Memory B cell (primary cell): ENCODE measurements around the gene ISLR2.

Experiments used
- ATAC-seq: fragments of 150-1000 bp; cut with Tn5 transposase; 2 replicates; pipeline ENCODE4 v1.10.0; 2021; ENCODE audit warnings: low read depth, mild to moderate bottlenecking, moderate library complexity
- DNase-seq, 2 donors: peaks; one replicate each; pipeline ENCODE4 v3.0.0; 2022; ENCODE audit warnings: low spot score in 2 of 2
- H3K27ac Mint-ChIP-seq: one replicate; pipeline ENCODE4 v1.8.0; 2022; ENCODE audit warnings: mild to moderate bottlenecking, moderate library complexity, mixed read lengths
- H3K27me3 Mint-ChIP-seq: one replicate; pipeline ENCODE4 v1.8.0; 2022; ENCODE audit warnings: mixed read lengths
- H3K36me3 Mint-ChIP-seq: one replicate; pipeline ENCODE4 v1.8.0; 2022; ENCODE audit warnings: mild to moderate bottlenecking, mixed read lengths
- H3K4me1 Mint-ChIP-seq: one replicate; pipeline ENCODE4 v1.8.0; 2022; ENCODE audit warnings: mixed read lengths
- H3K4me3 Mint-ChIP-seq: one replicate; pipeline ENCODE4 v1.8.0; 2022; ENCODE audit warnings: mild to moderate bottlenecking, moderate library complexity, mixed read lengths
- H3K9me3 Mint-ChIP-seq: one replicate; pipeline ENCODE4 v1.8.0; 2022; ENCODE audit warnings: mixed read lengths

The ISLR2 gene

GRCh38 chr15:74173380-74174218, 43.2 kb downstream of the ISLR2 start, which contains the start of gene ISLR:
TSS of gene ISLR (plus strand) at chr15:74173710. CDS start at chr15:74174859, 1,149 bp downstream.
- DNase-seq (no peak), ATAC-seq (no peak)
- Mint-ChIP-seq H3K27ac (no peak within 1 kb of the TSS), H3K36me3 (no peaks in the 10 kb centered on the region), H3K4me3 (no peak within 1 kb of the TSS), H3K9me3 (no peaks in the 10 kb centered on the region), H3K4me1 (no peaks in the 10 kb centered on the region), H3K27me3 (peaks cover 12% of the 10 kb centered on the region)

GRCh38 chr15:74174219-74174957, 44.0 kb downstream of the ISLR2 start:
- Mint-ChIP-seq H3K27ac (no peak overlapping the region), H3K4me1 (no peaks in the 10 kb centered on the region), H3K9me3 (no peaks in the 10 kb centered on the region), H3K36me3 (no peaks in the 10 kb centered on the region), H3K27me3 (peaks cover 14% of the 10 kb centered on the region), H3K4me3 (no peak overlapping the region)
- ATAC-seq (no peak), DNase-seq (no peak)

GRCh38 chr15:74174958-74175253, 44.5 kb downstream of the ISLR2 start:
- no peak overlapping the region for H3K4me3 Mint-ChIP-seq
- no peak for ATAC-seq
- no peak for DNase-seq
- H3K36me3 Mint-ChIP-seq: no peaks in the 10 kb centered on the region
- H3K4me1 Mint-ChIP-seq: no peaks in the 10 kb centered on the region
- peaks cover 14% of the 10 kb centered on the region for H3K27me3 Mint-ChIP-seq
- H3K9me3 Mint-ChIP-seq: no peaks in the 10 kb centered on the region
- no peak overlapping the region for H3K27ac Mint-ChIP-seq

- Mint-ChIP-seq H3K27me3 (peaks cover 15% of the 10 kb centered on the region), H3K4me3 (no peak overlapping the region), H3K9me3 (no peaks in the 10 kb centered on the region), H3K4me1 (no peaks in the 10 kb centered on the region), H3K36me3 (no peaks in the 10 kb centered on the region), H3K27ac (no peak overlapping the region)
- ATAC-seq (no peak), DNase-seq (no peak)
These were observed 45.1 kb downstream of the ISLR2 start for GRCh38 chr15:74175271-74176191.

- H3K27ac Mint-ChIP-seq: no peak overlapping the region
- no peaks in the 10 kb centered on the region for H3K4me1 Mint-ChIP-seq
- H3K27me3 Mint-ChIP-seq: peaks cover 16% of the 10 kb centered on the region
- H3K9me3 Mint-ChIP-seq: no peaks in the 10 kb centered on the region
- ATAC-seq (no peak), DNase-seq (no peak)
- no peak overlapping the region for H3K4me3 Mint-ChIP-seq
- no peaks in the 10 kb centered on the region for H3K36me3 Mint-ChIP-seq
These were observed 46.2 kb downstream of the ISLR2 start for GRCh38 chr15:74176262-74177214.

GRCh38 chr15:74178326-74179100, 48.1 kb downstream of the ISLR2 start:
- ATAC-seq: no peak
- H3K9me3 Mint-ChIP-seq: no peaks in the 10 kb centered on the region
- peaks cover 18% of the 10 kb centered on the region for H3K27me3 Mint-ChIP-seq
- no peak for DNase-seq
- H3K4me1 Mint-ChIP-seq: no peaks in the 10 kb centered on the region
- H3K27ac Mint-ChIP-seq: no peak overlapping the region
- no peak overlapping the region for H3K4me3 Mint-ChIP-seq
- H3K36me3 Mint-ChIP-seq: no peaks in the 10 kb centered on the region

GRCh38 chr15:74179101-74179841, 48.9 kb downstream of the ISLR2 start:
- H3K27me3 Mint-ChIP-seq: peaks cover 18% of the 10 kb centered on the region
- no peaks in the 10 kb centered on the region for H3K4me1 Mint-ChIP-seq
- no peak overlapping the region for H3K27ac Mint-ChIP-seq
- no peak overlapping the region for H3K4me3 Mint-ChIP-seq
- no peaks in the 10 kb centered on the region for H3K36me3 Mint-ChIP-seq
- no peaks in the 10 kb centered on the region for H3K9me3 Mint-ChIP-seq
- ATAC-seq (no peak), DNase-seq (no peak)

GRCh38 chr15:74179983-74180880, 49.8 kb downstream of the ISLR2 start:
- Mint-ChIP-seq H3K36me3 (no peaks in the 10 kb centered on the region), H3K27me3 (peaks cover 18% of the 10 kb centered on the region)
- no peak for DNase-seq

GRCh38 chr15:74180881-74181602, 50.7 kb downstream of the ISLR2 start:
- Mint-ChIP-seq H3K4me1 (no peaks in the 10 kb centered on the region), H3K27ac (no peak overlapping the region), H3K27me3 (peaks cover 18% of the 10 kb centered on the region), H3K9me3 (no peaks in the 10 kb centered on the region), H3K36me3 (no peaks in the 10 kb centered on the region), H3K4me3 (no peak overlapping the region)
- ATAC-seq (no peak), DNase-seq (no peak)

More at GRCh38 chr15:74179983-74180880, 49.8 kb downstream of the ISLR2 start:
- no peak for ATAC-seq
- Mint-ChIP-seq H3K9me3 (no peaks in the 10 kb centered on the region), H3K4me3 (no peak overlapping the region), H3K4me1 (no peaks in the 10 kb centered on the region), H3K27ac (no peak overlapping the region)

- DNase-seq (no peak), ATAC-seq (no peak)
- Mint-ChIP-seq H3K36me3 (no peaks in the 10 kb centered on the region), H3K27me3 (peaks cover 16% of the 10 kb centered on the region), H3K4me3 (no peak overlapping the region), H3K9me3 (no peaks in the 10 kb centered on the region), H3K4me1 (peaks cover under 1% of the 10 kb centered on the region), H3K27ac (no peak overlapping the region)
These were observed 51.7 kb downstream of the ISLR2 start for GRCh38 chr15:74182131-74182530.

GRCh38 chr15:74184582-74185091, 54.3 kb downstream of the ISLR2 start:
- Mint-ChIP-seq H3K4me1 (peaks cover 2% of the 10 kb centered on the region), H3K4me3 (no peak overlapping the region), H3K9me3 (no peaks in the 10 kb centered on the region), H3K36me3 (no peaks in the 10 kb centered on the region), H3K27ac (no peak overlapping the region), H3K27me3 (peaks cover 11% of the 10 kb centered on the region)
- no peak for DNase-seq
- no peak for ATAC-seq
